Smooth muscle cell of the brain vasculature (primary cell): ENCODE data around the gene SGIP1.
"Not testable (repeated sequence)": the region's sequence is repeated elsewhere in the genome, so short reads cannot be mapped to it uniquely, and the experiment has no call there.

Source experiments
- DNase-seq: peaks from one replicate; pipeline ENCODE4 v3.0.0-alpha.2; 2012; ENCODE audit warnings: low read depth, low spot score

The SGIP1 gene

GRCh38 chr1:66769512-66770229 lies 235.7 kb downstream of the SGIP1 start:
- no peak for DNase-seq

- no peak for DNase-seq
Observed at GRCh38 chr1:66770240-66770639, 236.3 kb downstream of the SGIP1 start.

- DNase-seq, result no peak
Observed at GRCh38 chr1:66770694-66771093, 236.7 kb downstream of the SGIP1 start.

GRCh38 chr1:66773227-66773626 lies 239.3 kb downstream of the SGIP1 start:
- no peak for DNase-seq

- DNase-seq, result no peak
Observed at GRCh38 chr1:66774438-66774837, 240.5 kb downstream of the SGIP1 start.

- DNase-seq, result no peak
Observed at GRCh38 chr1:66775646-66776045, 241.7 kb downstream of the SGIP1 start.

- no peak for DNase-seq
Observed at GRCh38 chr1:66777831-66778230, 243.9 kb downstream of the SGIP1 start.

- no peak for DNase-seq
Observed at GRCh38 chr1:66778266-66778665, 244.3 kb downstream of the SGIP1 start.

- no peak for DNase-seq
Observed at GRCh38 chr1:66778969-66779368, 245.0 kb downstream of the SGIP1 start.

- no peak for DNase-seq
Observed at GRCh38 chr1:66779475-66780078, 245.6 kb downstream of the SGIP1 start.

- DNase-seq, result not testable (repeated sequence)
Observed at GRCh38 chr1:66785800-66786199, 251.8 kb downstream of the SGIP1 start.

GRCh38 chr1:66787641-66788040 lies 253.7 kb downstream of the SGIP1 start:
- no peak for DNase-seq

GRCh38 chr1:66788231-66788939 lies 254.4 kb downstream of the SGIP1 start:
- no peak for DNase-seq

- no peak for DNase-seq
Observed at GRCh38 chr1:66791621-66792610, 258.0 kb downstream of the SGIP1 start.

GRCh38 chr1:66795839-66796238 lies 261.9 kb downstream of the SGIP1 start:
- DNase-seq, result not testable (repeated sequence)
